ENCODE results near the gene SHH. TPM values are rescaled to one million over a fixed set of nuclear protein-coding genes. Genes with fewer than 3 reads are reported as not detected.

The SHH gene
- total RNA-seq, 6 experiments from 2014 or later = 6.8 to 18.6 (median 12.4) TPM

DNA sequence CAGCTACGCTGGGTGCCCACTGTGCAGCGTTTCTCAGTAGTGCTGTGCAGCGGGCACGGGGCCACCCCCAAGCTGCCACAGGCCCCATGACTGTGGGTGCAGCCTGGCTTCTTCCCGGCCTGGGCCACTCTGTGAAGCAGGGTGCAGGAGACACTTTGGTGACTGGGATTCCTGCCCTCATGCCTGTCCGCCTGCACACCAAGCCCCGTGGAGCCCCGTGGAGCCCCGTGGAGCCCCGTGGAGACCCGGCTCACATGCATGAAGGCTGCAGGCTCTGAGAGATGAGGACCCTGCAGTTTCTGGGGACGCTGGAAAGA, 3.9 kb upstream of the SHH start:
- Histone ChIP-seq H3K9me3 (no peaks in the 10 kb centered on the region), H3K4me1 (peaks cover 0 to 21% (median 4%) of the 10 kb centered on the region in 4 donors), H3K27ac (no peak overlapping the region), H3K4me3 (no peak overlapping the region), H3K27me3 (no peaks in the 10 kb centered on the region), H3K36me3 (no peaks in the 10 kb centered on the region)
- DNase-seq = peak in 1 of 3 donors; percentile 43
- intact Hi-C loops (cut with DNase I) = loop anchor here in 1 of 2 donors (10.0 kb wide), 1 partner anchor 339 kb away; no protein-coding TSS in a partner anchor
- WGBS (ENCODE audit: insufficient coverage, low coverage, low lambda C conversion rate, missing lambda C conversion rate) = 93% methylated on average over 2 of the region's 12 CpGs
- ATAC-seq = no peak
- no peak for TF ChIP-seq POLR2A (IDR thresholded peaks at IDR 0.05)
- TF ChIP-seq, protein P1, sequence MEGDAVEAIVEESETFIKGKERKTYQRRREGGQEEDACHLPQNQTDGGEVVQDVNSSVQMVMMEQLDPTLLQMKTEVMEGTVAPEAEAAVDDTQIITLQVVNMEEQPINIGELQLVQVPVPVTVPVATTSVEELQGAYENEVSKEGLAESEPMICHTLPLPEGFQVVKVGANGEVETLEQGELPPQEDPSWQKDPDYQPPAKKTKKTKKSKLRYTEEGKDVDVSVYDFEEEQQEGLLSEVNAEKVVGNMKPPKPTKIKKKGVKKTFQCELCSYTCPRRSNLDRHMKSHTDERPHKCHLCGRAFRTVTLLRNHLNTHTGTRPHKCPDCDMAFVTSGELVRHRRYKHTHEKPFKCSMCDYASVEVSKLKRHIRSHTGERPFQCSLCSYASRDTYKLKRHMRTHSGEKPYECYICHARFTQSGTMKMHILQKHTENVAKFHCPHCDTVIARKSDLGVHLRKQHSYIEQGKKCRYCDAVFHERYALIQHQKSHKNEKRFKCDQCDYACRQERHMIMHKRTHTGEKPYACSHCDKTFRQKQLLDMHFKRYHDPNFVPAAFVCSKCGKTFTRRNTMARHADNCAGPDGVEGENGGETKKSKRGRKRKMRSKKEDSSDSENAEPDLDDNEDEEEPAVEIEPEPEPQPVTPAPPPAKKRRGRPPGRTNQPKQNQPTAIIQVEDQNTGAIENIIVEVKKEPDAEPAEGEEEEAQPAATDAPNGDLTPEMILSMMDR (IDR thresholded peaks at IDR 0.05) = no peak

DNA sequence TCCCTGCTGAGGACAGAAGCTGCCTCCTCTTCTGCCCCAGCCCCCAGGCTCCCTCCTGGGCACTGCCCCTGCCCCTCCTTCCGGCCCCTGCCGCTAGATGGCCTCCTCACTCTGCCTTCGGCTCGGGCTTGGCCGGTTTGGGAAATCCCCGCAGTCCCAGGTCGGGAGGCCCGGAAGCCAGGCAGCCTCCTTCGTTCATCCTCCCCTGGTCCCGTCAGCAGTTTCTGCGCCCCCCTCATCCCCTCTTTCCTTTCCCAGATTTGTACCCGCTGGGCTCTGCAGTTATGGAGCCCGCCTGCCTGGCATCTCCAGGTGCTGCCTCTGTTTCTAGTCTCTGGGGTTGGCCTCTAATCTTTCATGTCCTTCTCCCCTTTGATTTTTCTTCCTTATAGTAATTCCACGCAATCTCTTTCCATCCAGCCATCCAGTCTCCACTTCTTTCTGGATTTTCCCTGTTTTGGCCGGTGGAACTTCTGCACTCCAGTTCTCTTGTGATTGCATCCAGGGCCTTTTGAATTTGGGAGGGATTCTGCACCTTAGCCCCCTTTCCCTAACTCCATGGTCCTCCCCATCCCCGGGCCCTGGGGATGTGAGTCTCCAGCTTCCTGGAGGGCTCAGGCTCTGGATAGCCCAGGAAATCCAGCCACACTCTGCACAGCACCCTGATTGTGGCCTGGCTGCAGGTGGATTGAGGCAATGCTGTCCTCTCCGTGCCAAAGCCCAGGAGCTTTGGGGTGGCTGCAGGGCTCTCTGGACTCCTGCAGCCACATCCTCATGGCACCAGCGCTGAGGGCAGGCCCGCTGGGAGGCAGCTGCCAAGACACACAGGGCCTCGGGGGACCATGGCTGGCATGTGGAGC, 3.3 kb upstream of the SHH start:
- H3K4me1 ChIP-seq = peaks cover 0 to 27% (median 4%) of the 10 kb centered on the region in 4 donors
- no peak overlapping the region for H3K4me3 ChIP-seq
- H3K36me3 ChIP-seq = no peaks in the 10 kb centered on the region
- DNase-seq (peak; percentile 80 to 83 (median 83)), ATAC-seq (peak; percentile 87 to 88 (median 87))
- H3K9me3 ChIP-seq = no peaks in the 10 kb centered on the region
- intact Hi-C loops (cut with DNase I) = loop anchor here in 1 of 2 donors (10.0 kb wide), 1 partner anchor 339 kb away; no protein-coding TSS in a partner anchor
- WGBS (ENCODE audit: insufficient coverage, low coverage, low lambda C conversion rate, missing lambda C conversion rate) = 27% methylated on average over 17 of the region's 20 CpGs
- no peak overlapping the region for H3K27ac ChIP-seq
- no peaks in the 10 kb centered on the region for H3K27me3 ChIP-seq
- TF ChIP-seq, protein P1 (IDR thresholded peaks at IDR 0.05) = peak; percentile 55 to 78 (median 70)
- TF ChIP-seq POLR2A (IDR thresholded peaks at IDR 0.05) = no peak

DNA sequence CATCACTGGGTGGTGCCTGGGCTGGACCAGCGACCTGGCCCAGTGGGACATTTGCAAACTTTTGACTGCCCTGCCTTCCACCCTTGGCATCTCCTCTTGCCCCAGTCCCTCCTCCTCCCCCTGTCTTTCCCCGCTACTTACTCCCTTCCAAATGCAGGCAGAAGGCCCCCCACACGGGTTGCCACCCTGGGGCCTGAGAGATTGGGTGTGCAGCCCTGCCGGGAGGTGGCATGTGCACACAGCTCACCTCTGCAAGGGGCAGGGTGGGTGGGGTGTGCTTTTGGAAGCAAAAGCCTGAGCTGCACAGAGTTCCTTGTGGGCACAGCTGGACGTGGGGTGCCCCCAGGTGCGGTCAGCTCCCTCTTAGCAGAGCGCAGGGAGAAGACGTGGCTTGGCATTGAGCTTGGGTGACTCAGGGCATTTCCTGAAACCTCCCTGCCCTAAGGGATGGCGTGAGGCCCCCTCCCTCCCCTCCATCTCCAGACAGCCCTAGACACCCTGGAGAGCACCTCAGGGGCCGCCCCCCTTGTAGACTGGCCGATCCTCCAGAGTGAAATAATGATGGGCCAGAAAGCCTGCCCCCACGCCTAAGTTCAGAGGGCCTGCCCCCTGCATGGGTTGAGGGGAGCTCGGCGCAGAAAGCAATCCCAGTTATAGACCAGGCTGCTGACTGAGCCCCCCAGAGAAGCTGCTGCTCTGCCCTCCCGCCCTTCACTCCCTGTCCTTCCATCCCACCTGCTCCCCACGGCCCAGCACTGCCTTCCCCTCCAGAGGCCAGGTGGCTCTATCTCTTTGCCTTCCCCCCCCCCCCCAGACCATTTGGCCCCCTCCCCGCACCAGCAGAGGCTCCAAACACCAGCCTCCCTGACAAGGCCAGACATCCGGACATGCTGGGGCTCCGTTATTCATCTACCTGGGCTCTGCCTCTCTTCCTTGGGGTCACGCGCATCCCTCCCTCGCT, 2.3 kb upstream of the SHH start:
- no peak overlapping the region for H3K4me3 ChIP-seq
- H3K36me3 ChIP-seq = no peaks in the 10 kb centered on the region
- H3K9me3 ChIP-seq = no peaks in the 10 kb centered on the region
- H3K27me3 ChIP-seq = no peaks in the 10 kb centered on the region
- intact Hi-C loops (cut with DNase I) = loop anchor here in 1 of 2 donors (10.0 kb wide), 1 partner anchor 340 kb away; no protein-coding TSS in a partner anchor
- DNase-seq (peak in 1 of 3 donors; percentile 43), ATAC-seq (no peak)
- TF ChIP-seq, protein P1 (IDR thresholded peaks at IDR 0.05) = no peak
- no peak for TF ChIP-seq POLR2A (IDR thresholded peaks at IDR 0.05)
- 39% methylated on average over 14 of the region's 22 CpGs for WGBS (ENCODE audit: insufficient coverage, low coverage, low lambda C conversion rate, missing lambda C conversion rate)
- peaks cover 0 to 32% (median 4%) of the 10 kb centered on the region in 4 donors for H3K4me1 ChIP-seq
- no peak overlapping the region for H3K27ac ChIP-seq

DNA sequence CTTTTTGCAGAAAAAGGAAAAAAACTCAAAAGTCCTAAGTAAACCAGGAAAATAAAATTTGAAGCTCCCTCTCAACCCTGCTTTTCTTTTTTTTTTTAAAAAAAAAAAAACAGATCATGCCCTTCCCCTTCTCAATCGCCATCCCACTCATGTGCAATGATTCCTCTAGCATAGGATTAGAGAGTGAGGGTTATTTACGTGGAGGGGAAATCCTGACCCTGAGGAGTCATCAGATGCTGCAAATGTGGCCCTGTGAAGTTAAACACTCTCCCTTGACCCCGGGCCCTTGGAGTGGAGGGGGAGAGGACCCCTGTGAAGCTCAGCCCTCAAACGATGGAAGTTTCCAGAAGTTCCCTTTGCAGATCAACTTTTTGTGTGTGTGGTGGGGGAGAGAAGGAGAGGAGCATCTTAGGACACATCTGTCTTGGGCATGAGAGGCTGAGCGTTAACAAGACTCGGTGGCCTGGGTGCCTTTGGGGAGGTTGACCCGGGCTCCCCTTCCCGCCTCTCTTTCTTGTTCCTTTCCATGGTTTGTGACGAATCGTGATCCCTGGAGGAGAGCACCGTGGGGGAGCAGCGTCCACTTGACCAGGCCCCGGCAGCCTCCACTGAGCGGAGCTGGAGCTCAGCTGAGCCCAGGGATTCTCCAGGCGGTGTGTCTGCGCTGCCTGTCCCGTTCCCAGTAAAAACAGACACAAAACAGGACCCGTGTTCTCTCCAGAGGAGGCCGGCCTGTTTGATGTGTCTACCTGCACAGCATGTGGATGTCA, 1.5 kb upstream of the SHH start:
- TF ChIP-seq, protein P1 (IDR thresholded peaks at IDR 0.05) = no peak
- TF ChIP-seq POLR2A (IDR thresholded peaks at IDR 0.05) = no peak
- DNase-seq (peak in 1 of 3 donors; percentile 54), ATAC-seq (no peak)
- no peak overlapping the region for H3K4me3 ChIP-seq
- H3K9me3 ChIP-seq = no peaks in the 10 kb centered on the region
- no peak overlapping the region for H3K27ac ChIP-seq
- intact Hi-C loops (cut with DNase I) = loop anchor here in 1 of 2 donors (10.0 kb wide), 1 partner anchor 341 kb away; no protein-coding TSS in a partner anchor
- H3K36me3 ChIP-seq = no peaks in the 10 kb centered on the region
- WGBS (ENCODE audit: insufficient coverage, low coverage, low lambda C conversion rate, missing lambda C conversion rate) = 37% methylated on average over 12 of the region's 19 CpGs
- H3K4me1 ChIP-seq = peaks cover 0 to 32% (median 4%) of the 10 kb centered on the region in 4 donors
- no peaks in the 10 kb centered on the region for H3K27me3 ChIP-seq
